Loucy (cell line): ENCODE results near the gene KNDC1.

Experiments
- CTCF ChIP-seq: fragments of 200-600 bp; sonication (generic); conservative IDR thresholded peaks from 2 replicates; pipeline ENCODE4 v1.5.1; 2014; ENCODE audit warnings: mild to moderate bottlenecking, antibody characterized with exemption, low read length
- EZH2phosphoT487 ChIP-seq: fragments of 200-600 bp; IDR thresholded peaks from 2 replicates; pipeline ENCODE4 v1.6.1; 2018; ENCODE audit warnings: antibody characterized with exemption, mild to moderate bottlenecking, moderate library complexity, borderline replicate concordance

GRCh38 chr10:133216776-133217175, 56.8 kb downstream of the KNDC1 start:
- TF ChIP-seq CTCF (no peak), EZH2phosphoT487 (no peak)
